ENCODE data around the gene GABBR2.
"Not testable (repeated sequence)": the region's sequence is repeated elsewhere in the genome, so short reads cannot be mapped to it uniquely, and the experiment has no call there.

Gene GABBR2

GRCh38 chr9:98701576-98701975, 7.2 kb downstream of the GABBR2 start:
- Histone ChIP-seq H3K27ac (ENCODE audit: low read depth, low read length) (no peak overlapping the region), H3K9ac (ENCODE audit: low read depth, low read length) (no peak overlapping the region), H3K4me1 (ENCODE audit: insufficient read depth, low read length) (no peaks in the 10 kb centered on the region), H3K36me3 (ENCODE audit: insufficient read depth, low read length) (no peaks in the 10 kb centered on the region), H3K4me3 (ENCODE audit: low read length) (no peak overlapping the region), H3K9me3 (ENCODE audit: insufficient read depth, low read depth, low read length) (no peaks in the 10 kb centered on the region), H3K27me3 (ENCODE audit: insufficient read depth, low read length) (peaks cover 29% of the 10 kb centered on the region)
- WGBS = 90% methylated on average over 7 of the region's 7 CpGs

DNA sequence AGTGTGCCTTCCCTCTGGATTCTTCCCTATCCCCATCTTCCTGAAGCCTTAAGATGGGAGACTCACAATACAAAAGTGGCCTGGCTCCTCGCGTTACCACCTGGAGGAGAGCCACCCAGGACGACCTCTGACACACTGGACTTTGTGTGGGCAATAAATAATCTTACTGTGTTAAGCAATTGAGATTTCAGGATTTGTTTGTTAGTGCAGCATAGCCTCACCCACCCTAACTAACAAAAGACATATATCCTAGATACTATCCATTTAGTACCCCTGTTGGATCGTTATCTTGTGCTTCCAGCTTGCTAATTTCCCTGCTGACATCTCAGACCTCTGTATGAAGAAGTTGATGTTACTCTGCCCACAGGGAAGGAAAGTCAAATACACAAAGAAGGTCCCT, 7.9 kb downstream of the GABBR2 start:
- Histone ChIP-seq H3K9me3 (ENCODE audit: insufficient read depth, low read depth, low read length) (no peaks in the 10 kb centered on the region), H3K27me3 (ENCODE audit: insufficient read depth, low read length) (peaks cover 21% of the 10 kb centered on the region), H3K27ac (ENCODE audit: low read depth, low read length) (no peak overlapping the region), H3K4me1 (ENCODE audit: insufficient read depth, low read length) (no peaks in the 10 kb centered on the region), H3K4me3 (ENCODE audit: low read length) (no peak overlapping the region), H3K9ac (ENCODE audit: low read depth, low read length) (no peak overlapping the region), H3K36me3 (ENCODE audit: insufficient read depth, low read length) (no peaks in the 10 kb centered on the region)
- WGBS = 83% methylated on average over 4 of the region's 4 CpGs

DNA sequence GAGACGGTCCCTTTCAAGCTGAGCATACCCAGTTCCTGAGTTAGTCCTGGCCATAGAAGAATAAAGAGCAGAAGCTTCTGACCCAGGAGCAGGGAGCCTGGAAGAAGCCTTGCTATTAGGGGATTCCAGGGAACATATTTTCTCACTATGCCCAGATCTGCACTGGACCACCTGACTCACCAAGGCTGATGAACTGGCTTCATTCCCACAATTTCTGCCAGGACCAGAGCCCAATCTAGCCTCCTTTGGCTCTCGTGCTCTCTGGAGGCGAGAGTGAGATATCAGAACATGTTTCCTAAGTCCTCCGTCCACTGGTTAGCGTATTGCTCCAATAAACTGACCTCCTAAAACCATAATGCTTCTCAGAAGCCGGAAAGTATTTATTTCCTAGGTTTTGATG, 9.9 kb downstream of the GABBR2 start:
- H3K27ac ChIP-seq (ENCODE audit: low read depth, low read length) = no peak overlapping the region
- H3K9ac ChIP-seq (ENCODE audit: low read depth, low read length) = no peak overlapping the region
- no peaks in the 10 kb centered on the region for H3K9me3 ChIP-seq (ENCODE audit: insufficient read depth, low read depth, low read length)
- no peak overlapping the region for H3K4me3 ChIP-seq (ENCODE audit: low read length)
- no peaks in the 10 kb centered on the region for H3K36me3 ChIP-seq (ENCODE audit: insufficient read depth, low read length)
- 95% methylated on average over 6 of the region's 6 CpGs for WGBS
- H3K4me1 ChIP-seq (ENCODE audit: insufficient read depth, low read length) = no peaks in the 10 kb centered on the region
- peaks cover 4% of the 10 kb centered on the region; the same call in 1 of the 2 replicates for H3K27me3 ChIP-seq (ENCODE audit: insufficient read depth, low read length)

- 88% methylated on average over 2 of the region's 2 CpGs for WGBS
- no peaks in the 10 kb centered on the region for H3K36me3 ChIP-seq (ENCODE audit: insufficient read depth, low read length)
- H3K27ac ChIP-seq (ENCODE audit: low read depth, low read length) = no peak overlapping the region
- no peaks in the 10 kb centered on the region for H3K4me1 ChIP-seq (ENCODE audit: insufficient read depth, low read length)
- H3K9me3 ChIP-seq (ENCODE audit: insufficient read depth, low read depth, low read length) = no peaks in the 10 kb centered on the region
- H3K9ac ChIP-seq (ENCODE audit: low read depth, low read length) = no peak overlapping the region
- H3K4me3 ChIP-seq (ENCODE audit: low read length) = no peak overlapping the region
- H3K27me3 ChIP-seq (ENCODE audit: insufficient read depth, low read length) = no peaks in the 10 kb centered on the region; the same call in 1 of the 2 replicates
Observed at GRCh38 chr9:98694943-98695342, 13.8 kb downstream of the GABBR2 start.

- no peaks in the 10 kb centered on the region for H3K9me3 ChIP-seq (ENCODE audit: insufficient read depth, low read depth, low read length)
- H3K27me3 ChIP-seq (ENCODE audit: insufficient read depth, low read length) = no peaks in the 10 kb centered on the region
- H3K27ac ChIP-seq (ENCODE audit: low read depth, low read length) = no peak overlapping the region
- no peaks in the 10 kb centered on the region for H3K36me3 ChIP-seq (ENCODE audit: insufficient read depth, low read length)
- no peaks in the 10 kb centered on the region for H3K4me1 ChIP-seq (ENCODE audit: insufficient read depth, low read length)
- WGBS = 94% methylated on average over 7 of the region's 7 CpGs
- H3K9ac ChIP-seq (ENCODE audit: low read depth, low read length) = no peak overlapping the region
- H3K4me3 ChIP-seq (ENCODE audit: low read length) = no peak overlapping the region
Observed at GRCh38 chr9:98692392-98692791, 16.3 kb downstream of the GABBR2 start.

DNA sequence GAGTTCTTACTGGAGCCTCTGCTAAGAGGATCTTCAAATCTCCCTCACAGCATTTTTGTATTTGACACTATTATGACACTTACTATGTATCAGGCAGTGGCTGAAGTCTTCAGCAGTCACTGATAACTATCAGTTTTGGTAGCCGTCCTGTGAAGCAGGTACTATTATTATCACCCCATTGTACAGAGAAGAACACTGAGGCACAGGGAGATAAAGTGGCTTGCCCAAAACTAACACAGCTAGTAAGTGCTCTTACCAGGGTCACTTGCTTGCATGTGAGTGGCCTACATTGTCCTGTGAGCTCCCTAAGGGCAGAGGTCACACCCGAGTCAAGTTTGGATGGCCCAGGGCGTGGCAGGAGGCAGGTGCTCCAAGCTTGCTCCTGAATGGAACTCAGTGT, 16.8 kb downstream of the GABBR2 start:
- Histone ChIP-seq H3K9me3 (ENCODE audit: insufficient read depth, low read depth, low read length) (no peaks in the 10 kb centered on the region), H3K9ac (ENCODE audit: low read depth, low read length) (no peak overlapping the region), H3K36me3 (ENCODE audit: insufficient read depth, low read length) (no peaks in the 10 kb centered on the region), H3K4me3 (ENCODE audit: low read length) (no peak overlapping the region), H3K27ac (ENCODE audit: low read depth, low read length) (no peak overlapping the region), H3K4me1 (ENCODE audit: insufficient read depth, low read length) (no peaks in the 10 kb centered on the region), H3K27me3 (ENCODE audit: insufficient read depth, low read length) (no peaks in the 10 kb centered on the region)
- 89% methylated on average over 3 of the region's 3 CpGs for whole genome bisulfite sequencing

DNA sequence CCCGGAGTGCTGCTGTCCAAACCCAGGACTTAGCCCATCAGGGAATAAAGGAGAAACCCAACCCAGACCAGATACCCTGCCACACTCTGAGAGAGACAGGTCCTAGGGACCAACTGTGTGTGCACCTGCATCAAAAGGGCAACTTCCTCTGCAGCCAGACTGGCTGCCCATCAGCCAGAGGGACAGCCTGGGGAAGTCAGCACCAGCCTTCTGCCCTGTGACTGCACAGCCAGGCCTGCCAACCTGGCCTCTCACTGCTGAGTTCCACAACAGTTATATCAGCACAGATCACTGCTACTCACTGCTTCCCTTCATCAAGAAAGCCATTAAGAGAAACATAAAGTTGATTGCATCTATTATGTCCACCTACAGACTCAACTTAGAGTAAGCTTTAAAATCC, 18.0 kb downstream of the GABBR2 start:
- no peaks in the 10 kb centered on the region for H3K4me1 ChIP-seq (ENCODE audit: insufficient read depth, low read length)
- no peak overlapping the region for H3K27ac ChIP-seq (ENCODE audit: low read depth, low read length)
- no peak overlapping the region for H3K9ac ChIP-seq (ENCODE audit: low read depth, low read length)
- 87% methylated on average over 1 of the region's 1 CpG for WGBS
- no peaks in the 10 kb centered on the region for H3K27me3 ChIP-seq (ENCODE audit: insufficient read depth, low read length)
- no peaks in the 10 kb centered on the region for H3K36me3 ChIP-seq (ENCODE audit: insufficient read depth, low read length)
- H3K4me3 ChIP-seq (ENCODE audit: low read length) = no peak overlapping the region
- H3K9me3 ChIP-seq (ENCODE audit: insufficient read depth, low read depth, low read length) = no peaks in the 10 kb centered on the region

GRCh38 chr9:98688710-98689495, 19.8 kb downstream of the GABBR2 start:
- no peak overlapping the region for H3K4me3 ChIP-seq (ENCODE audit: low read length)
- no peak overlapping the region for H3K27ac ChIP-seq (ENCODE audit: low read depth, low read length)
- 93% methylated on average over 7 of the region's 7 CpGs for WGBS
- no peaks in the 10 kb centered on the region for H3K36me3 ChIP-seq (ENCODE audit: insufficient read depth, low read length)
- H3K27me3 ChIP-seq (ENCODE audit: insufficient read depth, low read length) = no peaks in the 10 kb centered on the region
- H3K4me1 ChIP-seq (ENCODE audit: insufficient read depth, low read length) = no peaks in the 10 kb centered on the region
- H3K9ac ChIP-seq (ENCODE audit: low read depth, low read length) = no peak overlapping the region
- H3K9me3 ChIP-seq (ENCODE audit: insufficient read depth, low read depth, low read length) = no peaks in the 10 kb centered on the region

DNA sequence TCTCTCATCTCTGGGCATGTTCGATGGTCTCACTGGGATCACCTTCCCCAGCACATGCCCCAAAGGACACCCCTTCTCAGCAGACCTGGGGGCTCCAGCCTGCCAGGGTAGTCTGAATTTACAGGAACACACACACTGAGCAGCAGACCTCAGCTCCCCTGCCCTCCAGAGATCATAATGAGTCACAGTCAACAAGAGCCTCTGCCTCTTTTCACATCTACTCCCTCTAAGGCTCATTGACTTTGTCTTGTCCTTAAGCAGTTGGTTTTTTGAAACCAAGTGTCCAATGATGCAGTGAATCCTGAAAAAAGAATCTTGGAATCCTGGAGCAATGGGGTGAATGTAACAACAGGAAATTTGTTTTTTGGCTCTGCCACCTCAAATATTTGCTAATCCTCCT, 20.8 kb downstream of the GABBR2 start:
- Histone ChIP-seq H3K9ac (ENCODE audit: low read depth, low read length) (no peak overlapping the region), H3K4me1 (ENCODE audit: insufficient read depth, low read length) (no peaks in the 10 kb centered on the region), H3K27me3 (ENCODE audit: insufficient read depth, low read length) (no peaks in the 10 kb centered on the region), H3K4me3 (ENCODE audit: low read length) (no peak overlapping the region), H3K9me3 (ENCODE audit: insufficient read depth, low read depth, low read length) (no peaks in the 10 kb centered on the region), H3K27ac (ENCODE audit: low read depth, low read length) (no peak overlapping the region), H3K36me3 (ENCODE audit: insufficient read depth, low read length) (no peaks in the 10 kb centered on the region)
- 89% methylated on average over 1 of the region's 1 CpG for WGBS

GRCh38 chr9:98686961-98687855, 21.5 kb downstream of the GABBR2 start:
- no peak overlapping the region for H3K9ac ChIP-seq (ENCODE audit: low read depth, low read length)
- H3K27ac ChIP-seq (ENCODE audit: low read depth, low read length) = no peak overlapping the region
- H3K4me1 ChIP-seq (ENCODE audit: insufficient read depth, low read length) = no peaks in the 10 kb centered on the region
- H3K27me3 ChIP-seq (ENCODE audit: insufficient read depth, low read length) = no peaks in the 10 kb centered on the region
- H3K9me3 ChIP-seq (ENCODE audit: insufficient read depth, low read depth, low read length) = no peaks in the 10 kb centered on the region
- no peaks in the 10 kb centered on the region for H3K36me3 ChIP-seq (ENCODE audit: insufficient read depth, low read length)
- no peak overlapping the region for H3K4me3 ChIP-seq (ENCODE audit: low read length)
- 84% methylated on average over 7 of the region's 7 CpGs for WGBS

- H3K27me3 ChIP-seq (ENCODE audit: insufficient read depth, low read length); H3K9me3 ChIP-seq (ENCODE audit: insufficient read depth, low read depth, low read length); H3K4me1 ChIP-seq (ENCODE audit: insufficient read depth, low read length); H3K36me3 ChIP-seq (ENCODE audit: insufficient read depth, low read length); H3K9ac ChIP-seq (ENCODE audit: low read depth, low read length); H3K27ac ChIP-seq (ENCODE audit: low read depth, low read length); H3K4me3 ChIP-seq (ENCODE audit: low read length): not testable (repeated sequence)
- 95% methylated on average over 2 of the region's 2 CpGs for WGBS
Observed at GRCh38 chr9:98684816-98685215, 23.9 kb downstream of the GABBR2 start.

Measured in HUES64 (cell line).